ENCODE data around the gene COL24A1. TPM values are rescaled to one million over a fixed set of nuclear protein-coding genes. Genes with fewer than 3 reads are reported as not detected.

COL24A1 gene
- total RNA-seq, 1 experiment from 2014 or later, result 0.07 TPM

DNA sequence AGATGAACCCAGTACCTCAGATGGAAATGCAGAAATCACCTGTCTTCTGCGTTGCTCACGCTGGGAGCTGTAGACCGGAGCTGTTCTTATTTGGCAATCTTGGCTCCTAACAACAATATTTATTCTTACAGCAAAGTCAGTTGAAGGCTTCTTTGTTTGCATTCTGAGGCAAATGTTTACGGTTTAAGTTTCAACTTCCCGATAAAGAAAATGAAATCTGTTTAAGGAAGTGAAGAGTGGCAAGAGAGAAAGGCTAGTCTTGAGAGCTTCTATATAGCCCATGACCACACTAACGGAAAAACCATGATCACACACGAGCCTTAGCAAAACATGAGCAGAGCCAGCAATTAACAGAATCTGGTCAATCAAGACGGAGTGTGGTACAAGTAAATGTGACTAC lies 325.7 kb downstream of the COL24A1 start:
- no TSS peak for BruUV-seq (replicated peaks)
- ChIA-PET CTCF (no interaction called here), POLR2A (ENCODE audit: unreplicated experiment) (interaction anchor here (0.6 kb wide), 1 partner anchor 122 kb away, joined by 4 read pairs; the partner anchor contains the start of gene ZNHIT6)
- no peaks in the 10 kb centered on the region for H3K4me1 ChIP-seq (ENCODE audit: insufficient read depth, low read length)
- no peaks in the 10 kb centered on the region for H3K9me2 ChIP-seq (replicated peaks; ENCODE audit: low read length)
- no peaks in the 10 kb centered on the region for H4K20me1 ChIP-seq (ENCODE audit: low read length)
- ATAC-seq, result peak; percentile 13; the same call in 1 of the 2 replicates
- H3K27me3 ChIP-seq (ENCODE audit: low read length), result no peaks in the 10 kb centered on the region
- DNase-seq, result no peak
- H3K4me3 ChIP-seq (ENCODE audit: low read length), result no peak overlapping the region
- H3K4me2 ChIP-seq (ENCODE audit: low read length), result no peak overlapping the region
- peak overlapping the region; percentile 21; the same call in 1 of the 2 replicates for H2AFZ ChIP-seq (ENCODE audit: low read length)
- H3K9ac ChIP-seq (ENCODE audit: low read length), result no peak overlapping the region
- intact Hi-C loops (cut with micrococcal nuclease), result no loop called here
- no peaks in the 10 kb centered on the region for H3K9me3 ChIP-seq (ENCODE audit: low read length)
- H3K79me2 ChIP-seq (ENCODE audit: low read length), result no peaks in the 10 kb centered on the region
- no peaks in the 10 kb centered on the region for H3F3A ChIP-seq (ENCODE audit: low read length, unreplicated experiment)
- TF ChIP-seq, protein P1, sequence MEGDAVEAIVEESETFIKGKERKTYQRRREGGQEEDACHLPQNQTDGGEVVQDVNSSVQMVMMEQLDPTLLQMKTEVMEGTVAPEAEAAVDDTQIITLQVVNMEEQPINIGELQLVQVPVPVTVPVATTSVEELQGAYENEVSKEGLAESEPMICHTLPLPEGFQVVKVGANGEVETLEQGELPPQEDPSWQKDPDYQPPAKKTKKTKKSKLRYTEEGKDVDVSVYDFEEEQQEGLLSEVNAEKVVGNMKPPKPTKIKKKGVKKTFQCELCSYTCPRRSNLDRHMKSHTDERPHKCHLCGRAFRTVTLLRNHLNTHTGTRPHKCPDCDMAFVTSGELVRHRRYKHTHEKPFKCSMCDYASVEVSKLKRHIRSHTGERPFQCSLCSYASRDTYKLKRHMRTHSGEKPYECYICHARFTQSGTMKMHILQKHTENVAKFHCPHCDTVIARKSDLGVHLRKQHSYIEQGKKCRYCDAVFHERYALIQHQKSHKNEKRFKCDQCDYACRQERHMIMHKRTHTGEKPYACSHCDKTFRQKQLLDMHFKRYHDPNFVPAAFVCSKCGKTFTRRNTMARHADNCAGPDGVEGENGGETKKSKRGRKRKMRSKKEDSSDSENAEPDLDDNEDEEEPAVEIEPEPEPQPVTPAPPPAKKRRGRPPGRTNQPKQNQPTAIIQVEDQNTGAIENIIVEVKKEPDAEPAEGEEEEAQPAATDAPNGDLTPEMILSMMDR (conservative IDR thresholded peaks at IDR 0.05; ENCODE audit: low read depth, low read length), result no peak
- no peak for TF ChIP-seq EZH2phosphoT487 (IDR thresholded peaks at IDR 0.05; ENCODE audit: borderline replicate concordance, low read length)
- no peak for TF ChIP-seq EZH2 (IDR thresholded peaks at IDR 0.05; ENCODE audit: low read length, unreplicated experiment)
- no peaks in the 10 kb centered on the region for H3K36me3 ChIP-seq (ENCODE audit: low read depth, low read length)
- H3K27ac ChIP-seq (ENCODE audit: low read length), result no peak overlapping the region

DNA sequence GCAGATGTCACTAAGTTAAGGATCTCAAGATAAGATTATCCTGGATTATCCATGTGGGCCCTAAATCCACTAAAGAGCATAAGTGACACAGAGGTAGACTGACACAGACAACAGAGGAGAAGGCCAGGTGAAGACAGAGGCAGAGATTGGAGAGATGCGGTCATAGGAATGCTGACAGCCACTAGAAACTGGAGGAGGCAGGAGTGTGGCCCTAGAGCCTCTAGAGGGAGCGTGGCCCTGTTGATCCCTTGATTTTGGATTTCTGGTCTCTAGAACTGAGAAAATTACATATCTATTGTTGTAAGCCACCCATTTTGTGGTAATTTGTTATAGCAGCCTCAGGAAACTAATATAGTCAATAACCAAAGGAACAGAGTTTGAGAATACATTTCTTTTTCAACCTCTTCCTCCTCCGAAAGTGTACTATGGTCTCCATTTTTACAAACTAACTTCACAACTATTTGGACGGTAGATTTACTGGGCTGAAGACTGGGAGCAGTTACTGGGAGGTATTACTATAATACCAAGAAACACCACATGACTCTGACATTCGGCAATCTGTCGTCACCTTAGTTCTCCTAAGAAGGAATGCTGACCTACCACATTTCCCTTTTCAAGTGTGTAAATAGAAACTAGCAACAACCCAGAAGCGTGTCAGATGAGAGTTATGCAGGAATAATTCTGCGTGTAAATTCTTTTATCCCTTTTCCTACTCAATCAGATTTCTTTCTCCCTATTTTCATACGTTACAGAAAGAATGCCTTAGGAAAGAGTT lies 332.3 kb downstream of the COL24A1 start:
- DNase-seq, result peak; percentile 41
- intact Hi-C loops (cut with micrococcal nuclease), result no loop called here
- CTCF ChIA-PET, result no interaction called here

More for the DNA sequence above, 332.3 kb downstream of the COL24A1 start:
- no peak for ATAC-seq
- H3K4me3 ChIP-seq (ENCODE audit: low read length), result no peak overlapping the region
- H3K4me1 ChIP-seq (ENCODE audit: insufficient read depth, low read length), result peaks cover 31% of the 10 kb centered on the region
- H3K27me3 ChIP-seq (ENCODE audit: low read length), result no peaks in the 10 kb centered on the region
- H3K9ac ChIP-seq (ENCODE audit: low read length), result no peak overlapping the region
- no peaks in the 10 kb centered on the region for H3F3A ChIP-seq (ENCODE audit: low read length, unreplicated experiment)
- H2AFZ ChIP-seq (ENCODE audit: low read length), result no peak overlapping the region
- H4K20me1 ChIP-seq (ENCODE audit: low read length), result no peaks in the 10 kb centered on the region
- TF ChIP-seq, protein P1 (conservative IDR thresholded peaks at IDR 0.05; ENCODE audit: low read depth, low read length), result 0 out of 2 replicates have a peak, but pooled peaks have one; percentile 12
- TF ChIP-seq EZH2phosphoT487 (IDR thresholded peaks at IDR 0.05; ENCODE audit: borderline replicate concordance, low read length) (no peak), EZH2 (IDR thresholded peaks at IDR 0.05; ENCODE audit: low read length, unreplicated experiment) (no peak)
- POLR2A ChIA-PET (ENCODE audit: unreplicated experiment), result no interaction called here
- no peak overlapping the region for H3K4me2 ChIP-seq (ENCODE audit: low read length)
- H3K36me3 ChIP-seq (ENCODE audit: low read depth, low read length), result no peaks in the 10 kb centered on the region
- no peaks in the 10 kb centered on the region for H3K79me2 ChIP-seq (ENCODE audit: low read length)
- no peaks in the 10 kb centered on the region for H3K9me3 ChIP-seq (ENCODE audit: low read length)
- H3K27ac ChIP-seq (ENCODE audit: low read length), result no peak overlapping the region
- H3K9me2 ChIP-seq (replicated peaks; ENCODE audit: low read length), result no peaks in the 10 kb centered on the region
- no TSS peak for BruUV-seq (replicated peaks)
